CD4-positive, alpha-beta T cell treated with Interleukin-12 subunit alpha and Interleukin-12 subunit beta, for 1 hour (primary cell): ENCODE measurements around the gene IGF2BP3.

Experiments
- DNase-seq: peaks from one replicate; pipeline ENCODE4 v3.0.0-alpha.2; 2020

Gene IGF2BP3

GRCh38 chr7:23293500-23294073 lies 176.7 kb downstream of the IGF2BP3 start:
- DNase-seq, result no peak

DNA sequence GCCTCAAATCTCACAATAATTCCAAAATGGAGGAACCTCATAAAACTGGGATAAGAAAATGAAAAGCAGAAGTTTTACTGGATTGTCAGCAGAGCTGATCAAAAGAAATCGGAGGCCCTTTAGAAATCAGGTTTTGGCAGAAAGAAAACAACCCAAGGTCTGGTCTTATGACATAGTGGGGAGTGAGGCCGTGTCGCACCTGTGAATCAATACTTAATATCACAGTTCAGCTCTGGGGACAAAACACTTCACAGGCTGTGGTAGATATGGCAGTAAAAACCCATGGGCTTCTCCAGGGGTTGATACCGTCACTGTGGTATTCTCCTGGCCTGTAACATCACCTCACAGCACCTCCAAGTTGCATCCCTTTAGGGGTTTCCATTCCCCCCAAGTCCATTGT lies 177.7 kb downstream of the IGF2BP3 start:
- DNase-seq, result no peak

DNA sequence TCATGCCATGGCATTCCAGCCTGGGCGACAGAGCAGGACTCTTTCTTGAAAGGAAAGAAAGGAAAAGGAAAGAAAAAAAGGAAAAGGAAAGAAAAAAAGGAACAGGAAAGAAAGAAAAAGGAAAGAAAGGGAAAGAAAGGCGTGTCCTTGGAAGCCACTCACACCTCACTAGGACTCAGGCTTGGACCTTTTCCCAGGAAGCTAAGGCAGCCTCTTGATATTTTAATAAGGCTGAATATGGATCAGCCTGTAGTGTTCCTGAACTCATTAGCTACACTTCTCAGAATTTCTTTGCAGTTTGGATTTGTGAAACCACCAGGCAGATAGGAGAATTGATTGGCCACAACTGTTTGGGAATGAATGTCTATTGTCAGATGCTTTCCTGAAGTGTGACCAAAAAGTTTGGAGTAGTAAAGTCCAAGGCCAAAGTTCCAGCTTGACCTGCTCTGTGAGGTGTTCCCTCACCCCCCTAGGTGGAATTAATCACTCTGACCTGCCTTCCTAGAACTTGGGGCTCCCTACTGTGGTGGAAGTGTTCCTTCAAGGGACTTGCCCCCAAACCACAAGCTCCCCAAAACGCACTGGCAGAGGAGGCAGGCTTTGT lies 178.2 kb downstream of the IGF2BP3 start:
- no peak for DNase-seq

GRCh38 chr7:23290993-23291392 lies 179.3 kb downstream of the IGF2BP3 start:
- no peak for DNase-seq

GRCh38 chr7:23287612-23288011 lies 182.7 kb downstream of the IGF2BP3 start:
- DNase-seq, result no peak

- no peak for DNase-seq
Observed at GRCh38 chr7:23285657-23286646, 184.3 kb downstream of the IGF2BP3 start.

- no peak for DNase-seq
Observed at GRCh38 chr7:23284871-23285270, 185.4 kb downstream of the IGF2BP3 start.

DNA sequence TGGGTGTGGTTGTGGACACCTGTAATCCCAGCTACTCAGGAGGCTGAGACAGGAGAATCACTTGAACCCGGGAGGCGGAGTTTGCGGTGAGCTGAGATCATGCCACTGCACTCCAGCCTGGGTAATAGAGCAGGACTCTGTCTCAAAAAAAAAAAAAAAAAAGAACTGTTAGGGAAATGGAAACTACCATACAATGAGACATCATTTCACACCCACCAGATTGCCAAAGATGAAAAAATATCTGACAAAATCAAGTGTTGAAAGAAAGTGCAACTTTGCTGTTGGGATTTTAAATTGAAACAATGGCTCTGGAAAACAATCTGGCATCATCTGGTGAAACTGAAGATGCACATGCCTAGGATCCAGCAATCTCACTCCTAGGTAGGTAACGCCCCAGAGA lies 187.2 kb downstream of the IGF2BP3 start:
- DNase-seq, result no peak

- DNase-seq, result no peak
Observed at GRCh38 chr7:23279819-23280525, 190.3 kb downstream of the IGF2BP3 start.

DNA sequence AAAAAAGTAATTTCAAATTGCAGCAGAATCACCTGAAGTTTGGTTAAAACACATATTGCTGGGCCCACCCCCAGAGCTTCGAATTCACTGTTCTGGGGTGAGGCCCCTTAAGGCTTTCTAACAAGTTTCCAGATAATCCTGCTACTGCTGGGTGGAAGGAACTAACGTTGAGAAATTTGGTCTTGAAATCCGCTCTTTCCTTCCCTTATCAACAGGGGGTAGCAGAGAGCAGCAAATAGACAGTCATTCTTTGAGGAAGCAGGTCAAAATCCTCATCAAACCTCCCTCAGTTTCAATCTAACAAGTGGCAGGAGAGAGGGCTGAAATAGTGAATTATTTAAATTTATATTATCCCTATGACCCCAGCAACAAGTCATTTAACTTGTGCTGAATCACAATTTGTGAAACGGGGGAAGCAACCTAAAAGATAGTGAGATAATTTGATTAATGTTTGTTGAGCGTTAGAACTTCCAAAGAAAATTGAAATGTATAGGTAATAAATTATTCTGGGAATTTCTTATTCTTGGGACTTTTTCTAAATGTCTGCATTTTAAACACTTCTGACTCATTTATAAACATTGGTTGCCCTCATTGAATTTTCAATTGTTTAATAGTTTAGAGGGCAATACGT lies 192.8 kb downstream of the IGF2BP3 start:
- DNase-seq, result peak; percentile 68

GRCh38 chr7:23276947-23277346 lies 193.3 kb downstream of the IGF2BP3 start:
- no peak for DNase-seq

- DNase-seq, result no peak
Observed at GRCh38 chr7:23276376-23276775, 193.9 kb downstream of the IGF2BP3 start.

GRCh38 chr7:23275912-23276311 lies 194.4 kb downstream of the IGF2BP3 start:
- DNase-seq, result no peak

GRCh38 chr7:23273141-23273599 lies 197.1 kb downstream of the IGF2BP3 start:
- peak; percentile 85 for DNase-seq

- no peak for DNase-seq
Observed at GRCh38 chr7:23272275-23272674, 198.0 kb downstream of the IGF2BP3 start.

DNA sequence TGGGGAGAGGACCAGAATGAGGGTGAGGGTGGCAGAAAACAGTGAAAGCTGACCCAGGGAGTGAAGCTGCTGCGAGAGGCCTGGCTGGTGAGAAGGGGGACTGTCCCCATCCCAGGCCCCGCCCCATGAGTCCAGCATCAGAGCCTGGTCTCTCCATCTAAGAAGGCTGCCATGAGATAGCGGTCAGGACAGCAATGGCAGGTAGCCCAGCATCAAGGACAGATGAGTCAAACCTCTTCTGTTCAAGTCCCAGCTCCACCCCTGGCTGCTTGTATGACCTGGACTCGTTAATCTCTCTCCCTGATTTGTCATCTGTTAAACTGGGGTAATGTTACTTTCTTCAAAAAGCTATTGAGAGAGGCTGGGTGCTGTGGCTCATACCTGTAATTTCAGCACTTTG lies 201.5 kb downstream of the IGF2BP3 start:
- no peak for DNase-seq

- no peak for DNase-seq
Observed at GRCh38 chr7:23268167-23268566, 202.1 kb downstream of the IGF2BP3 start.

DNA sequence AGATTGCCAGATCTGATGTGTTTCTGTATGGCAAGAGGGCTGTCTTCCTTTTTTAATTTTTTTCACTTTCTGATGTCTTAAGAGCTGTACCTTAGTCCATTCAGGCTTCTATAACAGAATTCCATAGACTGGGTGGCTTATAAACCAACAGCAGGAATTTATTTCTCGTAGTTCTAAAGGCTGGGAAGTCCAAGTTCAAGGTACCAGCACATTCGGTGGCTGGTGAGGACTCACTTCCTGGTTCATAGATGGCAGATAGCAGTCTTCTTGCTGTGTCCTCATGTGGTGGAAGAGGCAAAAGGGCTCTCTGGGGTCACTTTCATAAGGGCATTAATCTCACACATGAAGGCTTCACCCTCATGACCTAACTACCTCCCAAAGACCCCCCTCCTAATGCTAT lies 202.9 kb downstream of the IGF2BP3 start:
- DNase-seq, result no peak

GRCh38 chr7:23266918-23267317 lies 203.4 kb downstream of the IGF2BP3 start:
- DNase-seq, result no peak

- DNase-seq, result no peak
Observed at GRCh38 chr7:23264916-23265458, 205.3 kb downstream of the IGF2BP3 start.

GRCh38 chr7:23261843-23262452 lies 208.3 kb downstream of the IGF2BP3 start:
- DNase-seq, result peak; percentile 53

- no peak for DNase-seq
Observed at GRCh38 chr7:23260371-23260770, 209.9 kb downstream of the IGF2BP3 start.
